ENCODE data around the gene SMARCC2.
A peak's percentile ranks its signal among the peaks of the same experiment; 100 is the strongest.
"Not testable (repeated sequence)": the region's sequence is repeated elsewhere in the genome, so short reads cannot be mapped to it uniquely, and the experiment has no call there.

SMARCC2 gene

GRCh38 chr12:56206452-56207166, 17.3 kb upstream of the SMARCC2 start:
- no peak for DNase-seq

GRCh38 chr12:56205445-56205844, 16.2 kb upstream of the SMARCC2 start:
- DNase-seq, result no peak

- DNase-seq, result no peak
These were observed 15.0 kb upstream of the SMARCC2 start for GRCh38 chr12:56204275-56204674.

GRCh38 chr12:56202838-56203237, 13.6 kb upstream of the SMARCC2 start:
- DNase-seq, result no peak

- no peak for DNase-seq
These were observed 13.1 kb upstream of the SMARCC2 start for GRCh38 chr12:56202366-56202765.

- DNase-seq, result no peak
These were observed 9.6 kb upstream of the SMARCC2 start for GRCh38 chr12:56198836-56199235.

- no peak for DNase-seq
These were observed 8.8 kb upstream of the SMARCC2 start for GRCh38 chr12:56197921-56198635.

GRCh38 chr12:56196818-56197550, 7.7 kb upstream of the SMARCC2 start:
- DNase-seq, result not testable (repeated sequence)

- DNase-seq, result peak; percentile 74
These were observed 3.8 kb upstream of the SMARCC2 start for GRCh38 chr12:56193025-56193578.

GRCh38 chr12:56192582-56192981, 3.3 kb upstream of the SMARCC2 start:
- DNase-seq, result no peak

- DNase-seq, result no peak
These were observed 1.4 kb upstream of the SMARCC2 start for GRCh38 chr12:56190695-56191155.

GRCh38 chr12:56189918-56190694, 823 bp upstream of the SMARCC2 start:
- DNase-seq, result peak; percentile 76

- peak; percentile 17 for DNase-seq
These were observed 545 bp downstream of the SMARCC2 start for GRCh38 chr12:56188778-56189098.

- DNase-seq, result no peak
These were observed 1.0 kb downstream of the SMARCC2 start for GRCh38 chr12:56188131-56188777.

GRCh38 chr12:56186957-56187356, 2.3 kb downstream of the SMARCC2 start:
- DNase-seq, result no peak

GRCh38 chr12:56178347-56178746, 10.9 kb downstream of the SMARCC2 start:
- no peak for DNase-seq

- no peak for DNase-seq
These were observed 16.4 kb downstream of the SMARCC2 start for GRCh38 chr12:56172839-56173238.

- no peak for DNase-seq
These were observed 20.0 kb downstream of the SMARCC2 start for GRCh38 chr12:56169229-56169759.

GRCh38 chr12:56165369-56165768, 23.9 kb downstream of the SMARCC2 start:
- DNase-seq, result no peak

GRCh38 chr12:56164345-56164729, 24.9 kb downstream of the SMARCC2 start:
- DNase-seq, result no peak

GRCh38 chr12:56163533-56164344, 25.5 kb downstream of the SMARCC2 start:
- no peak for DNase-seq

All from NCI-H526 treated with DMSO at 0.1 percent for 48 hours (cell line).